Inflammatory macrophage treated with lipopolysaccharide for 4 hours (primary cell): Measurements from ENCODE around the gene CD40.
"Not testable (repeated sequence)": the region's sequence is repeated elsewhere in the genome, so short reads cannot be mapped to it uniquely, and the experiment has no call there.

Experiments used
- DNase-seq: peaks from one replicate; pipeline ENCODE4 v3.0.0-alpha.2; 2020

CD40 gene

DNA sequence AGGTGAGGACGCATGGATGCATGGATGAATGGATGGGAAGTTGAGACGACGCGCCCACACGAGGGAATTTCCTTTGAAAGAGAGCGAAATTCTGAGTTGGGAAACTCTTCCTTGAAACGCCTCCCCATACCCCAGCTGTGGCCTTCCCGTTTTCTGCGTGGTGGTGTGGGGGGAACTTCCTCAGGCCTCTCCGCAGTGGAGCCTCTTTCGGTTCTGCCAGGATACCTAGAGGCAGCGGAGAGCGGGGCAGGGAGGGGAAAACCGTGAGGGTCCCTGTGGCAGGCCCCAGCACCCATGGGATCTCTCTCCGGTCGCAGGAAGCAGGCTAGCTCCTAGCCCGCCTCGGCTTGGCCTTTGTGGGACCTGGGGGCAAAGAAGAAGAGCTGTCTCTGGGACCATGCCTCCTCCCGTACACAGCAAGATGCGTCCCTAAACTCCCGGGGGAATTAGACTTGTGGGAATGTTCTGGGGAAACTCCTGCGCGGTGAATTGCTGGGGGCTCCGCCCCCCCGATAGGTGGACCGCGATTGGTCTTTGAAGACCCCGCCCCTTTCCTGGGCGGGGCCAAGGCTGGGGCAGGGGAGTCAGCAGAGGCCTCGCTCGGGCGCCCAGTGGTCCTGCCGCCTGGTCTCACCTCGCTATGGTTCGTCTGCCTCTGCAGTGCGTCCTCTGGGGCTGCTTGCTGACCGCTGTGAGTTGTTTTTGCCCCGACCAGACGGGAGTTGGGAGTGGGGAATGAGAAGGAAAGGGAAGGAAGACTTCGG, at the start of gene CD40:
Gene CD40, plus strand, starts transcription at position 611 of the 764 bp plus-strand sequence. Its CDS starts 30 bp downstream, at position 641.
- DNase-seq = peak; percentile 96

DNA sequence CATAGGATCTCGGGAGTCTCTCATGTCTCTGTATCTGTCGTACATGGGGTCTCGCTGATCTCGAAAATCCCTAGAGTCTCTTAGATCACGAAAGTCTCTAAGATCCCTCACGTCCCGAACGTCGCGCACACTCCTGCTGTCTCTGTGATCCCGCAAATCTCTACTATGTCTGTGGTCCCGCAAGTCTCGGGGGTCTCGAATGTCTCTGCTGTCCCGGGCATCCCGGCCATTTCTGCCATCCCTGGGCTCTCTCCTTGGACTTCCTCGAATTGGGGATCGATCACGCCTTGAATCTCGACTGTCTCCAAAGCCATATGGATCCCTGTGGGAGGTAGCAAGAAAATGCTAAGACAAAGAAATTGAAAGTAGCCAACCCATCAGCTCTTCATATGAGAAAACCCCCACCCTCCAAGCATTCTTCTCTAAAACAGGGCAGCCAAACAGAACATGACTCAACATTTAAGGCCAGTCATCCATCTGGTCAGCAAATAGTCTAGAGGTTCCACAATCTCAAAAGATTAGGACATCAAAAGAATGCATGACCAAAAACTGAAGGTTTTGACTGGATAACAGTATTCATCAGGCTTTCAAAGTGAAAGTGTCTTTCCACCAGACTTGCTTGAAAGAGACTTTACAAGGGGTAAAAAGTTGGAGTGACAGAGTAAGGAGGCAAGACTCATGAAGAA, 47.8 kb upstream of the CD40 start:
- DNase-seq = peak; percentile 84

DNA sequence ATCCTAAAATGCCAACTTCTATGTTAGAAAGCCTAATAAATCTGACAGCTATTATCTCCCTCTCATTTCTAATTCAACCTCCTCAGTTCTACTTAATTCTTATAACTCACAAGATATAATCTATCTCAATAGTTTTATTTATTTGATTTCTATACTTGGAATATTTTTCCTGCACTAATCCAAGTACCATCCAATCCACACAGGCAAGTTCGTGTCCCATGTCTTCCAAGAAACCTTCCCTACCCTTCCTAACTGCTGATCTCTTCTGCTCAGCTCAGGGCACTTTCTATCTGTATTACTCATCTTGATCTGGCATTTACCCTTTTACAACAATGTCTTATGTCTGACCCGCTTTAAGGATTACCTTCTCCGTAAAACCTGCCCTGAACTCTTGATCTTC, 46.5 kb upstream of the CD40 start:
- DNase-seq = no peak

DNA sequence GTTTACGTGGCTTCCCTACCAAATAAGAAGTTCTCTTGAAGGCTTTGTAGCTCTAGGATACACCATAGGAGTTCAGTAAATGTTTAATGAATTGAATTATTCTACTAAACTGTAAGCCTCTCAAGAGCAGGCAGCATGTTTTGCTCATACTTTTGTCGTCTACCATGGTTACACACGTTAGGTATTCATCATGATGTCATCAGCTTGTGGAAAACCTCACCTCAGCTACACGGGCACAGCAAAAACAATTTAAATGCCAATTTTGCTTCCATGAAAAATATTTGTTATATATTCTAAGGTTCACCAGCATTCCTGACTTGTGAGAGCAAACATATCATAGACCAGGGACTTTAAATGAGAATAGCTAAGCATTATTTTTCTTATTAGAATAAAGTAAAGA, 45.1 kb upstream of the CD40 start:
- DNase-seq = no peak

DNA sequence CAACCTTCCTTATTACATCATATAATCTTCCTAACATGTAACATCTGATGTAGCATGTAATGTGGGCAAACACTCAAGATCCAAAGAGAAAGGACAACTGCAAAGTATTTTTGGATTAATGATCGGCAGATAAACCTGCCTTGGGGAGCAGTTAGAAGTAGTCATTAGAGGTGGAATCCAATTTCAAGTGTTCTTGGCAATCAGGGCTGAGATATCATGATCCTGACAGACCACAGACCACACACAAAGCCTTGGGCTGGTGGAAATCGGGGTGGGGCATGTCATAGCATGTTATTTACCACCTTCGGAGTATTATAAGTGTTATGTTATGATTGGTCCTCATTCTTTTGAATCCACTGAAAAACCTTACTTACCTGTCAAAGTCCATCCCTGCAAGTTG, 44.7 kb upstream of the CD40 start:
- DNase-seq = no peak

DNA sequence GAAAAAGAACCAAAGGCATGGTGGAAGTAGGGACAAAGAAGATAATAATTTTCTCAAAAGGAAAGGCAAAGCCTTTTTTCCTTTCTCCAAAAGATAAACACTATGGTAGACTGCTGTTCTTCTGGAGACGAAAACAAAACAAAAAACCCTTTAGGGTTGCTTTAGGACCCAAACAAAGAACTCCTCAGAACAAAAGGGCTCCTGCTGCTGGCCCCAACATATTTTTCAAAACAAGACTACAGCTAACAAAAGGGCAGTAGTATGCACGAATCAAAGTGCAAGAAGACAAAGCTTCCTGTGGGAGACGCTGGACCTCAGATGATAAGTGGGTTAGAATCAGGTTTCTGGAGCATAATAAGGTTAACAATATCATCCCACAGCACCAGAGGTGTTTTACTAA, 44.1 kb upstream of the CD40 start:
- DNase-seq = no peak

DNA sequence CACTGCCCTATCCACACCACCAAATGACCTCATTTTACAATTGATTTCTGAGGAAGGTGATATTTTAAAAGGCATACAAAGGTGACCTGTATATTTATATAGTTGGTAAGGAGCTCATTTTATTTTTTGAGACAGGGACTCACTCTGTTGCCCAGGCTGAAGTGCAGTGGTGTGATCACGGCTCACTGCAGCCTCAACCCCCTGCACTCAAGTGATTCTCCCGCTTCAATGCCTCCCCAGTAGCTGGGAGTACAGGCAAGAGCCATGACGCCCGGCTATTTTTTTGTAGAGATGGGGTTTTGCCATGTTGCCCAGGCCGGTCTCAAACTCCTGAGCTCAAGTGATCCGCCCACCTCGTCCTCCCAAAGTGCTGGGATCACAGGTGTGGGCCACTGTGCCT, 41.3 kb upstream of the CD40 start:
- no peak for DNase-seq

DNA sequence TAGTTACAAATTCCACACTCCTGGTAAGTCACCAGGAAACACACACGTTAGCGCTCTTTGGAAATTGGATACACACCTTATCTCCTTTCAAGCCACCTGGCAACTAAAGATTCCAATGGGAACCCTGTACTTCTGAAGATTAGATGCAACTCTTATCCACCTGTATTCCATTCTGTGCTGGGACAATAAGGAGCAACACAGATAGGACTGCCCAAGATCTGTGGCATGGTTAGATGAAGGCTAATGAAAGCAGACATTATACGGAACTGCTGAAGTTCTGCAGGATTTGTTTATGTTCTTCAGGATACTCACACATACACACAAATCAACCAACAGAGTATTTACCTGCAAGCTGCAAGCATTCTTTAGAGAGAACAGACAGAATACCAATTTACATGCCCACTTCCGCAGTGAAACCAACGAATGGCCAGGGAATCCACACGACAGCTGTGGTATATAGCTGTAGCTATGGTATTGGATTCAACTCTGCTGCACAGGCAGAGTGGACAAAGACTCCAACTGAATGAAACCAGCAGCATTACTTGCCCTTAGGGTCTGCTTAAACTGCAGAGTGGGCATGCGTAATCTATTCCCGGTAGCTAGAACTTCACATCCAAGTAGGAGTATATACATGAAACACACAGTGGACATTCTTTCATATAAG, 40.3 kb upstream of the CD40 start:
- no peak for DNase-seq

DNA sequence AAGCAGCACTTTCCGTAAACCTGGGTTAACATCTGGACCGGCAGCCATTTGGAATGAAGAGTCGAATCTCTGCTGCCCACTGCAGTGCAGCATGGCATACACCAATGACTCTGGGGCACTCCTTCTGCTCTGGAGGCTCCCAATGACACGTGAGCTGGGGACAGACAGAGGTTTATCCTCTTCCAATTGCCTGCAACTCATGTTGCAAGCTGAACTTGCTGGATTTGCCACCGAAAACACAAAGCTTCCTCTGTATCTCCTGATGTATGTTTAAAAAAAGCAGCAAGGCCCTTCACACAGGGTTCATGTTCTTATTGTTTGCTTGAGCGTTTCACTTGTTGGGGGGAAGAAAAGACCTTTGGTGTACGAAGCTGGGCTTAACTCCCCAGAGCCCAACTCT, 39.2 kb upstream of the CD40 start:
- no peak for DNase-seq

DNA sequence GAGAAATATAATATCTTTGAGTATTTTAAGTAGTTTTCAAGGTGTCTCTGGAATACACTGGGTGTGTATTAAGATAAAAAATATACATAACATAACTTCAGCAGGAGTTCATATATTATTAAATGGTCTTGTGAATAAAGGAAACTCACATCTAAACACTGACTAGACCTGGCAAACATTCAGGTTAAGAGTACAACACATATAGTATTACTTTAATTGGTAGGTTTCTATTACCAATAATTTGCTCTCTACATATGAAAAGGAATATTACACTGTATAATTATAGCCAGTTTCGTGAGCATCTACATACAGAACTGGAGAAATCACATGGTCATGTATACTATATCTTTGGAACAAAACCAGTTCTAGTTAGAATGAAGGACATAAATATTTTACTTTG, 37.0 kb upstream of the CD40 start:
- DNase-seq = no peak

DNA sequence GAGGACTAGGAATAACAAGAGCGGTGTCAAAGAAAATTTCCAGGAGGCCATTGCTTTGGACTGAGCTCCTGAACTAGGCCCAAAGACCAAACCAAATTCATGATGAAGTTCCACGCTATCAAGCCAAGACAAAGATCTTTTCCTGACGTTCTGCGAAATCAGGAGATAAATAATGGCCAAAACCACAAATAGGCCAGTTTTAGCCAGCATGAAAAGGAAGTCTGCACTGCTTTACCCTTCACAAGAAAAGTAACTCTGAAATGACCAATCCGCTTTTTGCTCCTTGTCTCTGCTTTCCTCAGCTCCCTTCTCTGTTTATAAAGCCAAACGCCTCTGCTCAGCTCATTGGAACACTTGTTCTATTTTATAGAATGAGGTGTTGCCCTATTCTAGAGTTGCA, 35.0 kb upstream of the CD40 start:
- no peak for DNase-seq

DNA sequence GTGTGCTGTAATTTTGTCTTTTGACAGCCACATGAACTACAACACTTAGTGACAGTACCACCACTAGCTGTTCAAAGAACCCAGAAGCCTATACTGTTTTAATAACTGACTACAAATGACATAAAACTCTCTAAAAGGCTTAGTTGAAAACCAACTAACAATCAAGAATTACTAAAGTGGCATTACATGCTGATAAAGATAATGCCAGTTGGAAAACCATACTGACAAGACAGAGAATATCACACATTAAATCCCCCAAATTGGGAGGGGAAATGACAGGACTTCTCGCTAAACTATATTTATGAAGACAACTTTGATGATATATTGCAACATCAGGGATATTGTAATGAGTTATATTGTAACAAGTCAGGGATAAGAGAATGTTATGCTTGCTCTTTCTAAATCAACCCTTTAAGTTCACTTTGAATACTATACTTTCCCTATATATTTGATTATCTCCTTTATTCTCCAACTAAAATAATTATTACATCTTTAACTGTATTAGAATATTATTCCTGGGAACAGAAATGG, 34.5 kb upstream of the CD40 start:
- DNase-seq = no peak

DNA sequence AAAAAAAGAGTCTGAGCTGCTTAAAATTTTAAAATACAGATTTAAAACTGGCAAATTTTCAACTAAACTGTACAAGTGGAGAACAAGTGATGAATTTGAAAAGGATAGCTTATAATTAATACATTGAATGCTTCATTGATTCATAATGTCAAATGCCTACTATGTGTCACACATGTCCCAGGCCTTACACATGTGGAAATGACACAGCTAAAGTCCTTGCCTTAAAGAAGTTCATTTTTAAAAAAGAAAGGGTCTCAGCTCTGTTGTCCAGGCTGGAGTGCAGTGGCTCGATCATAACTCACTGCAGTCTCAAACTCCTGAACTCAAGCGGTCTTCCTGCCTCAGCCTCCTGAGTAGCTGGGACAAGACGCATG, 33.3 kb upstream of the CD40 start:
- DNase-seq = no peak

DNA sequence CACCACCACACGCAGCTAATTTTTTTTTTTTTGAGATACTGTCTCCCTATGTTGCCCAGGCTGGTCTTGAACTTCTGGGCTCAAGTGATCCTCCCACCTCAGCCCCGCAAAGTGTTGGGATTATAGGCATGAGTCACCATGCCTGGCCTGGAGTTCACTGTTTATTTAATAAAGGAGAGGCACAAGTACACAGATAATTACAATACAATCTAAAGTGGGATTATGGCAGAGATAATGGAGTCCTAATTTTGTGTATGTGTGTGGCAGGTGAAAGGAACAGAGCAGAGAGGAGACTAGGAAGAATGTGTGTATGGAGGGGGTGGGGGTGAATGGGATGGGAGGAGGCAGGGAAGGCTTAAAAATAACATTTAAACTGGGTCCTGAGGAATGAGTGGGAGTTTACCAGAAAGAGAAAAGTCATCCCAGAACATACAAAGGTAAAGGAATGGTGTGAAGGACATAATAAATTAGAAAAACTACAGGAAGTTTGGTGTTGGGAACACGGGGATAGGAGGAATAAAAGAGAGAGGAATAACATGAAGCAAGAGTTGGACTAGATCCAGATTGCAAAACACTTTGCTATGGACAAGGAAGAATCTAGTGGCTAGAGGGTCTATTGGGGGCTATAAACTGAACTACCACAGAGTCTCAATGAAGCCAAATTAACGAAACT, 32.8 kb upstream of the CD40 start:
- no peak for DNase-seq

DNA sequence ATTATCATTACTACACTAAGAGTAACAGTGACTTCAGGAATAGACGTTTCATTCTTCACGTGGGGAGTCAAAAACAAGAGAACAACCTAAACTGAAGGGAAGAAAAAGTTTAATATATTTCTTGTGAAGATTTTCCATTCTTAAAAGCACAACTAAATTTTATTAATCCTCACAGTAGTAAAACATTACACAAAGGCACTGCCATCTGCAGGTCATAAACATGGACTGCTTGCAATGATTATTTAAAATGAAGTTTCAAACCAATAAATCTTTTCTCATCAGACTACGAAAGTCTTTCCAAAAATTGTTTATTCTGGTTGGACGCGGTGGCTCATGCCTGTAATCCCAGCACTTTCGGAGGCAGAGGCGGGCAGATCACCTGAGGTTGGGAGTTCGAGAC, 31.0 kb upstream of the CD40 start:
- DNase-seq = peak; percentile 33

DNA sequence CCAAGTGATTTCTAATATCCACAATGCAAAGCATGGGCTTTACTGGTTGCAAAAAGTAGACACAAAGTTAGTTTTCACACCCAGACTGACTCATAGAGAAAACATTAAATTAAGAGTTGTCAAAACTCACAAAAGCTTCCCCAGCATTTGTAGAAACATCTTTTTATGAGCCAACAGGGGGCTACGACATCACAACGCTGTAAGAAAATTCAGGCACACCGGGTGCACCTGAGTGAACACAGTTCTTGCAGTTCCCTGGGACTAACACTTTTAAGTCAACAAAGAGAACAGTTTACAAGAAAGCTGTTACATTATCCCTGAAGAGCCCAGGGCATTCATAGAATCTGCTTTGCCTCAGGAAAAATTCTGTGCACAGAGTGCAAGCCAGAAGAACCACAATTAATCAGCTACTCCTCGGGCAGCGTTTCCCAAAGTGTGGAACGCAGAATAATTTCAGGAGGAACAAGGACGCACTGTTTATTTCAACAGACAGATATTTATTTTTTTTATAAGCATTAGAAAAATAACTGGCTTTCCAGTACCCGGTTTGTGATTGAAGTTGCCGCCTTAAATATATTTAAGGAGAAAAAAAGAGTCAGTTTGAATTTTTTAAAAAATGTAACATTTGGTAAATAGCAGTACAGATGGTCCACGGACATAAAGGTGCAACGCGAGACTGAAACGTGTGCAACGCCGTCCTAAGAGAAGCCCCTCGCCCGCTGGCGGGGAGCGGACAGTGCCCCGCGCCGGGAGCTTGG, 29.5 kb upstream of the CD40 start:
- peak; percentile 12 for DNase-seq

DNA sequence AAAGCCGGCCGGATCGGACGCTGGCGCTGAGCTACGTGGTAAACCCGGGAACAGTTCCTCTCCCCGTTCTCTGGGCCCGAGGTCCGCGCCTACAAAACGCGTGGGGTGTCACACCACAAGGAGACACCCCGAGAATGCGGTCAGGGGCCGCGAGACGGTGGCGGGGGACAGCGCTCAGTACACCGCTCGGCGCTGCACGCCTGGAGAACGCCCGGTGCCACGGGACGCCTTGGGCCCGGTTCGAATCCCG, 29.0 kb upstream of the CD40 start:
- DNase-seq = peak; percentile 56

DNA sequence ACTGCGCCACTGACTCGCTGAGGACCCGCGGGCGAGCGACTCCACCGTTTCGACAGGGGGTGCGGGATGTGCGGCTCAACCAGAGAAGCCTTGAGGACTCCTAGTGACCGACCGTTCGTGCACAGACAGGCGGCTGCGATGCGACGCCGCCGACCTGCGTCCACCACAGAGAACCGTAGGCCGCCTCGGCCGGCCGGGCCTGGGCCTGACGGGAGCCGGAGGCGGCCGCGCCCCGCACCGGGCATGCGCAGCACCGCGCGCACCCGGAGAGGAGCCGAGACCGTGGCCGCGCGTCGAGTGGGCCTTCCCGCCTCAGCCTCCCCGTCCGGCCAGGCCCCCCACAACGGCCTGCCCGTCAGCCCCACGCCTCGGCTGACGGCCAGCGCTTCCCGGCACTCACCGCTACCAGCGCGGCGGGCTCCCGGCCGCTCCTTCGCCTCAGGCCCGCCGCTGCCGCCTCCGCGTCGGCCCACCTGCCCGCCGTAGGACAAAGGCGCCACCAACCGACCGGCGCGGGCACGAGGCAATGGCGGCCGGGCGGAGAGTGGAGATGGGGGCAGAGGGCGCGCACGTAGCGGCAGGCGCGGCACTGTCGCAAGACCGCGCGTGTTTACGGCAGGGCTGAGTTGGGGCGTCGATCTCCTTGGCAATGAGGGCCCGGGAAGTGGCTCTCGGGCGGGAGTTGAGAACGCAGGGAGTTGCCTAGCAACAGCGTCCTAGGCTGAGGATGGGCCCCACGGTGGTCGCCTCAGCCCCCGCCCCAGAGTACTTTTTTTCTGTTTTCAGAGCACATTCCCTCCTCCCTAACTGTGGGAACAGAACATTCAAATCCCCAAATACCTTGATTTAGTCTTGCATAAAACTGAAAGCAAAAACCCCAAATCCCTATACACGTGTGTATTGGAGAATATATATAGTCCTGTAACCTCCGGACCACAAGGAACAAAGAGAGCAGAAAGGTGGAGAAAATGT, 28.4 kb upstream of the CD40 start, which contains the start of gene NCOA5:
Gene NCOA5, minus strand, starts transcription at position 546 of the 972 bp plus-strand sequence. CDS start 10,538 bp downstream, outside the sequence.
- DNase-seq = peak; percentile 97

DNA sequence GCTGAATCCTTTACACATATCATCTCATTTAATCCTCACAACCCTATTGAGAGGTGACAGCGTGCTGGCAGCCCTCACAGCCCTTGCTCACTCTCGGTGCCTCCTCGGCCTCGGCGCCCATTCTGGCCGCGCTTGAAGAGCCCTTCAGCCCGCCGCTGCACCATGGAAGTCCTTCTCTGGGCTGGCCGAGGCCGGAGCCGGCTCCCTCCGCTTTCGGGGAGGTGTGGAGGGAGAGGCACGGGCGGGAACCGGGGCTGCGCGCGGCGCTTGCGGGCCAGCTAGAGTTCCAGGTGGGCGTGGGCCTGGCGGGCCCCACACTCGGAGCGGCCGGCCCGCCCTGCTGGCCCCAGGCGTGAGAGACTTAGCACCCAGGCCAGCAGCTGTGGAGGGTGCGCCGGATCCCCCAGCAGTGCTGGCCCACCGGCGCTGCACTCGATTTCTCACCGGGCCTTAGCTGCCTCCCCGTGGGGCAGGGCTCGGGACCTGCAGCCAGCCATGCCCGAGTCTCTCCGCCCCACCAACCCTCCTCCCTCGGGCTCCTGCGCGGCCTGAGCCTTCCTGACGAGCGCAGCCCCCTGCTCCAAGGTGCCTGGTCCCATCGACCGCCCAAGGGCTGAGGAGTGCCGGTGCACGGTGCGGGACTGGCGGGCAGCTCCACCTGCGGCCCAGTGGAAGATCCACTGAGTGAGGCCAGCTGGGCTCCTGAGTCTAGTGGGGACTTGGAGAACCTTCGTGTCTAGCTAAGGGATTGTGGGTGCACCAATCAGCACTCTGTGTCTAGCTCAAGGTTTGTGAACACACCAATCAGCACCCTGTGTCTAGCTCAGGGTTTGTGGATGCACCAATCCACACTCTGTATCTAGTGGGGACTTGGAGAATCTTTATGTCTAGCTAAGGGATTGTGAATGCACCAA, 26.2 kb upstream of the CD40 start:
- DNase-seq = not testable (repeated sequence)

DNA sequence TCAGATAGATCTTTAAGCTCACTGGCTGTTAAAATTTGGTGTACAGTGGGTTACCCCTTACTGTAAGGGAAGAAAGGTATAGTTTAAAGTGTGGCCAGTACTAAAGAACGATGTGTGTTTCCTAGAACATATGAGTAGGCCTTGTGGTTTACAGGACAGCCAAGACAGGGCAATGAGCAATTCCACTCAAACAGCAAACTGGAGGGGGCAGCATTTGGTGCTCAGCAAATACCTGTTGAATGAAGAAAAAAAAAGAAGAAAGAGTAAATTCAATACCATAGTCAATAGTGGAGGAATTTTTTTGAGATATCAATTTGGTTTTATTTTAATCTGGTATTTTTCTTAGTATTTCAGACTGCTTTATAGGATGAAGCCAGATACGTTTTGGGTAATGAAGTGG, 24.6 kb upstream of the CD40 start:
- no peak for DNase-seq
